Measurements from ENCODE around the gene KLC3.
"Not testable (repeated sequence)": the region's sequence is repeated elsewhere in the genome, so short reads cannot be mapped to it uniquely, and the experiment has no call there.

Gene KLC3

GRCh38 chr19:45323671-45324081, 16.9 kb upstream of the KLC3 start:
- Mint-ChIP-seq H3K27me3 (peaks cover 37 to 50% of the 10 kb centered on the region in 2 donors), H3K36me3 (ENCODE audit: insufficient read depth) (peaks cover 4% of the 10 kb centered on the region), H3K9me3 (no peaks in the 10 kb centered on the region), H3K4me3 (no peak overlapping the region), H3K4me1 (ENCODE audit: low read depth in 2 of 2) (peaks cover 0 to 5% of the 10 kb centered on the region in 2 donors), H3K27ac (no peak overlapping the region)
- DNase-seq, result no peak
- ATAC-seq (replicated peaks), result no peak

- ATAC-seq (replicated peaks), result no peak
- peaks cover 4% of the 10 kb centered on the region for H3K36me3 Mint-ChIP-seq (ENCODE audit: insufficient read depth)
- peaks cover 0 to 5% of the 10 kb centered on the region in 2 donors for H3K4me1 Mint-ChIP-seq (ENCODE audit: low read depth in 2 of 2)
- no peak overlapping the region for H3K27ac Mint-ChIP-seq
- no peak overlapping the region for H3K4me3 Mint-ChIP-seq
- DNase-seq, result no peak
- no peaks in the 10 kb centered on the region for H3K9me3 Mint-ChIP-seq
- H3K27me3 Mint-ChIP-seq, result peaks cover 34 to 49% of the 10 kb centered on the region in 2 donors
These were observed 16.1 kb upstream of the KLC3 start for GRCh38 chr19:45324349-45324907.

GRCh38 chr19:45327404-45328143, 13.0 kb upstream of the KLC3 start:
- DNase-seq (no peak), ATAC-seq (replicated peaks) (no peak)
- Mint-ChIP-seq H3K36me3 (ENCODE audit: insufficient read depth) (peaks cover 4% of the 10 kb centered on the region), H3K4me1 (ENCODE audit: low read depth in 2 of 2) (peaks cover 0 to 3% of the 10 kb centered on the region in 2 donors), H3K4me3 (no peak overlapping the region), H3K27ac (no peak overlapping the region), H3K9me3 (no peaks in the 10 kb centered on the region), H3K27me3 (peaks cover 23 to 43% of the 10 kb centered on the region in 2 donors)

GRCh38 chr19:45331411-45331810, 9.1 kb upstream of the KLC3 start:
- DNase-seq, result no peak
- Mint-ChIP-seq H3K27ac (no peak overlapping the region), H3K4me3 (no peak overlapping the region), H3K4me1 (ENCODE audit: low read depth in 2 of 2) (no peaks in the 10 kb centered on the region), H3K27me3 (peaks cover 5 to 15% of the 10 kb centered on the region in 2 donors), H3K36me3 (ENCODE audit: insufficient read depth) (peaks cover 4% of the 10 kb centered on the region), H3K9me3 (no peaks in the 10 kb centered on the region)
- no peak for ATAC-seq (replicated peaks)

GRCh38 chr19:45333609-45334303, 6.8 kb upstream of the KLC3 start:
- H3K36me3 Mint-ChIP-seq (ENCODE audit: insufficient read depth), result no peaks in the 10 kb centered on the region
- peaks cover 4% of the 10 kb centered on the region in 2 donors for H3K4me1 Mint-ChIP-seq (ENCODE audit: low read depth in 2 of 2)
- H3K9me3 Mint-ChIP-seq, result no peaks in the 10 kb centered on the region
- peaks cover 5 to 17% of the 10 kb centered on the region in 2 donors for H3K27me3 Mint-ChIP-seq
- ATAC-seq (replicated peaks), result no peak
- DNase-seq, result no peak
- no peak overlapping the region for H3K27ac Mint-ChIP-seq
- H3K4me3 Mint-ChIP-seq, result no peak overlapping the region

GRCh38 chr19:45334881-45335280, 5.7 kb upstream of the KLC3 start:
- H3K27me3 Mint-ChIP-seq, result peaks cover 6 to 23% of the 10 kb centered on the region in 2 donors
- H3K36me3 Mint-ChIP-seq (ENCODE audit: insufficient read depth); DNase-seq; H3K9me3 Mint-ChIP-seq; H3K27ac Mint-ChIP-seq; H3K4me3 Mint-ChIP-seq; ATAC-seq (replicated peaks); H3K4me1 Mint-ChIP-seq (ENCODE audit: low read depth in 2 of 2): not testable (repeated sequence)

GRCh38 chr19:45336696-45337251, 3.8 kb upstream of the KLC3 start:
- Mint-ChIP-seq H3K27ac (no peak overlapping the region), H3K4me3 (no peak overlapping the region), H3K9me3 (no peaks in the 10 kb centered on the region), H3K4me1 (ENCODE audit: low read depth in 2 of 2) (peaks cover 6 to 9% of the 10 kb centered on the region in 2 donors), H3K36me3 (ENCODE audit: insufficient read depth) (no peaks in the 10 kb centered on the region), H3K27me3 (peaks cover 6 to 12% of the 10 kb centered on the region in 2 donors)
- DNase-seq (no peak), ATAC-seq (replicated peaks) (no peak)

GRCh38 chr19:45339629-45340028, 921 bp upstream of the KLC3 start:
- no peak for DNase-seq
- Mint-ChIP-seq H3K27me3 (peaks cover 12 to 20% of the 10 kb centered on the region in 2 donors), H3K27ac (peak overlapping the region in 1 of 2 donors; percentile 53), H3K4me1 (ENCODE audit: low read depth in 2 of 2) (peaks cover 6 to 9% of the 10 kb centered on the region in 2 donors), H3K9me3 (no peaks in the 10 kb centered on the region), H3K36me3 (ENCODE audit: insufficient read depth) (no peaks in the 10 kb centered on the region), H3K4me3 (peak overlapping the region in 1 of 2 donors; percentile 68)
- no peak for ATAC-seq (replicated peaks)

GRCh38 chr19:45340899-45341453, 426 bp downstream of the KLC3 start:
- no peak overlapping the region for H3K4me3 Mint-ChIP-seq
- no peak for ATAC-seq (replicated peaks)
- DNase-seq, result no peak

GRCh38 chr19:45342911-45343310, 2.4 kb downstream of the KLC3 start:
- no peaks in the 10 kb centered on the region for H3K9me3 Mint-ChIP-seq
- no peak overlapping the region for H3K4me3 Mint-ChIP-seq
- H3K36me3 Mint-ChIP-seq (ENCODE audit: insufficient read depth), result no peaks in the 10 kb centered on the region
- ATAC-seq (replicated peaks) (no peak), DNase-seq (no peak)
- peaks cover 18 to 46% of the 10 kb centered on the region in 2 donors for H3K27me3 Mint-ChIP-seq
- H3K4me1 Mint-ChIP-seq (ENCODE audit: low read depth in 2 of 2), result peaks cover 6 to 9% of the 10 kb centered on the region in 2 donors
- no peak overlapping the region for H3K27ac Mint-ChIP-seq

More at GRCh38 chr19:45340899-45341453, 426 bp downstream of the KLC3 start:
- no peaks in the 10 kb centered on the region for H3K36me3 Mint-ChIP-seq (ENCODE audit: insufficient read depth)
- H3K27me3 Mint-ChIP-seq, result peaks cover 18 to 33% of the 10 kb centered on the region in 2 donors
- H3K27ac Mint-ChIP-seq, result no peak overlapping the region
- H3K4me1 Mint-ChIP-seq (ENCODE audit: low read depth in 2 of 2), result peaks cover 6 to 9% of the 10 kb centered on the region in 2 donors
- no peaks in the 10 kb centered on the region for H3K9me3 Mint-ChIP-seq

GRCh38 chr19:45344621-45345505, 4.3 kb downstream of the KLC3 start:
- no peak for DNase-seq
- Mint-ChIP-seq H3K4me1 (ENCODE audit: low read depth in 2 of 2) (peaks cover 2 to 4% of the 10 kb centered on the region in 2 donors), H3K4me3 (no peak overlapping the region), H3K36me3 (ENCODE audit: insufficient read depth) (no peaks in the 10 kb centered on the region), H3K27ac (no peak overlapping the region), H3K27me3 (peaks cover 18 to 34% of the 10 kb centered on the region in 2 donors), H3K9me3 (no peaks in the 10 kb centered on the region)
- no peak for ATAC-seq (replicated peaks)

- ATAC-seq (replicated peaks), result no peak
- Mint-ChIP-seq H3K27me3 (peaks cover 13 to 34% of the 10 kb centered on the region in 2 donors), H3K9me3 (no peaks in the 10 kb centered on the region), H3K36me3 (ENCODE audit: insufficient read depth) (no peaks in the 10 kb centered on the region), H3K4me3 (no peak overlapping the region), H3K27ac (no peak overlapping the region), H3K4me1 (ENCODE audit: low read depth in 2 of 2) (no peaks in the 10 kb centered on the region)
- DNase-seq, result no peak
These were observed 4.9 kb downstream of the KLC3 start for GRCh38 chr19:45345506-45345860.

Data from effector memory CD8-positive, alpha-beta T cell (primary cell).